ENCODE results near the gene TRAF5.
"Not testable (repeated sequence)": the region's sequence is repeated elsewhere in the genome, so short reads cannot be mapped to it uniquely, and the experiment has no call there.

Gene TRAF5

DNA sequence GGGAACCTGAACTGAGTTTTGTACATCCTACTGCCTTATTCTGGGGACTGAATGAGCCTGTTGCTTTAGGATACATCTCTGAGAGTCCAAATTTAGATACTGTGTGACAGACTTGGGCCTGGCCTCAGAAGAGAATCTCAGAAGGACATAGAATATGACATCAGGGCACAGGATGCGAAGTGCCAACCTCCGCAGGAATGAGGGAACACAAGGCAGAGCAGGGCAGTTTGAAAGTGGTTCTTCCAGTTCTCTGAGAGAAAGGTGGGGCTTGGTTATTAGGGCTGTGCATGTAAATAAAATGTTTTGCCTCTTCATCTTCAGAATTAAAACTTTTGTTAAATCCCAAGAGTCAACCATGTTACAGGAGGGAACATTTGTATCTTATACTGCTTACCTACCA, 23.1 kb downstream of the TRAF5 start:
- no peak for DNase-seq

DNA sequence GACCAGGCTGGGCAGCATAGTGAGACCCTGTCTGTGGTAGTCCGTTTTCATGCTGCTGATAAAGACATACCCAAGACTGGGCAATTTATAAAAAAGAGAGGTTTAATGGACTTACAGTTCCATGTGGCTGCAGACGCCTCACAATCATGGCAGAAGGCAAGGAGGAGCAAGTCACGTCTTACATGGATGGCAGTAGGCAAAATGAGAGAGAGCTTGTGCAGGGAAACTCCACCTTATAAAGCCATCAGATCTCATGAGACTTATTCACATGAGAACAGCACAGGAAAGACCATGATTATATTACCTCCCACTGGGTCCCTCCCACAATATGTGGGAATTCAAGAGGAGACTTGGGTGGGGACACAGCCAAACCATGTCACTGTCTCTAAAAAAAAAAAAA, 25.4 kb downstream of the TRAF5 start:
- not testable (repeated sequence) for DNase-seq

DNA sequence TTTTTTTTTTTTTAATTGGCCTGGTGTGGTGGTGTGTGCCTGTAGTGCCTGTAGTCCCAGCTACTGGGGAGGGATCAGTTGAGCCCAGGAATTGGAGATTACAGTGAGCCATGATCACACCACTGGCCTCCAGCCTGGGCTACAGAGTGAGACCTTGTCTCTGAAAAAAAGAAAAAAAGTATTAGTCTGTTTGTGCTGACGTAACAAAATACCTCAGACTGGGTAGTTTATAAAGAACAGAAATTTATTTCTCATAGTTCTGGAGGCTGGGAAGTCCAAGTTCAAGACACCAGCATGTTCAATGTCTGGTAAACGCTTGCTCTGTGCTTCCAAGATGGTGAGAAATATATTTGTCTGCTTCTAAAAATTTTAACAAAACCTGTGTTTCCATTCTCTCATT, 25.8 kb downstream of the TRAF5 start:
- DNase-seq, result no peak

DNA sequence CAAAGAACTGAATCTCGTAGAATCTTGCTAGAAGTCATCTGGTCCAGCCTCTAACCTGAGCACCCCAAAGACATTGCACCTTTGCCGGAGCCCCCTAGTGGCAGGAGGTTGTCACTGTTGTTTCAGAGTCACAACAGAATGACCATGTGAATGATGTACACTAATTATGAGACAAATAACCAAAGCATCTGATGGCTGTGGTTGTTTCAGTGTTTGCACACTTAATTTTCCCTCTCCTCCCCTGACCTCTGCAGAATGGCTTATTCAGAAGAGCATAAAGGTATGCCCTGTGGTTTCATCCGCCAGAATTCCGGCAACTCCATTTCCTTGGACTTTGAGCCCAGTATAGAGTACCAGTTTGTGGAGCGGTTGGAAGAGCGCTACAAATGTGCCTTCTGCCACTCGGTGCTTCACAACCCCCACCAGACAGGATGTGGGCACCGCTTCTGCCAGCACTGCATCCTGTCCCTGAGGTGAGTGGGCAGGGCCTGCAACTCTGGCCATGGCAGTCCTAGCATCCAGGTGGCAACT, 26.4 kb downstream of the TRAF5 start:
- DNase-seq, result no peak

DNA sequence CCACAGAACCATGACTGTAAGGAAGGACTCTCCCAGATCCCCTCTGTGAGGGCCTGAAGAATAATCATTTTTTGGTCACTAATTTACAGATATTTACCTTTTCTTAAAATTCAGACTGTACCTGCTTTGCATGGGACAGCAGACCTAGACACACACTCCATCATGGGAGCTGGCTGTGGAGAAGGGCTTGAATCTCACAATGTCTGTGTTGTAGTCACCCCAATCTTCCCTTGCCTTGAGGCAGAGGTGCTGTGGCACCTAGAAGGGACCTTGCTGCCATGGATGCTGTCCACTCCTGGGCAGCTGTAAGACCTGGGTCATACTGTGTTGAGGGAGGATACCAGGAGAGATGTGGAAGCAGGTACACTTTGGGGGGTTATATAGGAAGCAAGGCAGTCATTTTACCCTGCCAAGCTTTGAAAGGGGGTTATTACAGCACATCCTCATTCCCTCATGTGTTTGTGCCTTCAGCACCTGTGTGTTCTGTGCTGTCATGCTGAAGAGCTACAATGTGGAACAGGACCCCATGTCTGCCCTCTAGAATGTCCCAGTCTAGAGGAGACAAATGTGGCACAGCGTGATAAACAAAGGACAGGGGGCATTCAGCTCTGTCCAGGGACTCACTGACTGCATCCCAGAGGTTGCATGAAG, 27.1 kb downstream of the TRAF5 start:
- no peak for DNase-seq

DNA sequence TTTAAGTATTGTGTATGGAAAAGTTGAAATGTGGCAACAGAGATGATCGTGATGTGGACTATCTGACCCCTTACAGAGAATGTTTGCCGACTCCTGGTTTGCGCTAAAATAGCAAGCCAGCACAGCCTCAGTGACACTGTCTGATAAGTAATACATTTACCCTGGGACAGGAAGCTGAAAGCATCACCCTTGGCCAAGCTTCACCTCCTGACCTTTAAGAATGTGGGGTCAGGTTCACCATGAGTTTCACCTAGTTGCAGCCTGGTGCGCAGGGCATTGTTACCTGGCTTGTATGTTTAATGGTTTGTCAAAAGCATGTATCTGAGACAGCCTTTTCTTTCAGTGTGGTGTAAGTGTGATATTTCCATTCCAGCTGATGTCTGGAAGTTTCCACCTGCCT, 29.2 kb downstream of the TRAF5 start:
- DNase-seq, result no peak

DNA sequence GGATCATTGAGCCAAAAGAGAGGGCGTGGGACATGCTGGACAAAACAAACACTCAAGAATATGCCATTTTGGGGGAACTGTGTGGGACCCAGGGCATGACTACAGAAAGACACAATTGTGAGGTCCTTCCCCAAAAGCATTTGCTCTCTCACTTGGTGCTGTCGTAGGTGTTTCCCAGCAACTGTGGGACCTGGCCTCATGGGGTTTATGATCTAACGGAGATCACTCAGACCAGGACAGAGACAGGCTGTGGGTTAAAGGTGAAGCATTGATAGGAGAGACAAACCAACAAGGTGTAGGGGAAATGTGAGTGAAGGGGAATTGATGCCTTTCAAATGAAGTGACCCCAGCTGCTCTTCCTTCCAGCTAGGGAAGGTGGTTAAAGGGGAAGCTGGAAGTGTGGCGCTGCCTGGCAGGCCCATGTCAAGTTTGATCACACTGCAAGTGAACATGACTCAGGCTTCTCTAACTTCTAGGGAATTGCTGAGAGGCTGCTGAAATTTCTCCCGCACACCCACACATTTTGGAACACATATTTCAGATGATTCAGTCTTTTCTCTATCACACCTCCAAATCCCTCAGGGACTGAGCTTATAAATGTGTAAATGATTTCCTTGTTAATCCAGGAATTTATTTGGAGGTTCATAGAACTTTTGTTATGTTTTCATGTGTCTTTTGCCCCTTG, 30.2 kb downstream of the TRAF5 start:
- DNase-seq, result no peak

DNA sequence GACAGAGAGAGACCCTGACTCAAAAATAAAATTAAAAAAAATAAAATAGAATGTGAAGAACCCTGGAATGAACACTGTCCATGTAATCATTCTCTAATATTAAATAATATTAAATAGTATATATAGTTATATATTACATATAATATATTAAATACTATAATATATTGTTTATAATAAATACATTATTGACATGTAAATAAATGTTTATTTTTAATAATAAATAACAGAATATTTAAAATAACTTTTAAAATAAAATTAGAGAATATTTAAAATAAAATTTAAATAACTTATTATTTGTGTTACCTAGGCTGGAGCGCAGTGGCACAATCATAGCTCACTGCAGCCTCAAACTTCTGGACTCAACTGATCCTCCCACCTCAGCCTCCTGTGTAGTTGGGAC, 32.1 kb downstream of the TRAF5 start:
- no peak for DNase-seq

DNA sequence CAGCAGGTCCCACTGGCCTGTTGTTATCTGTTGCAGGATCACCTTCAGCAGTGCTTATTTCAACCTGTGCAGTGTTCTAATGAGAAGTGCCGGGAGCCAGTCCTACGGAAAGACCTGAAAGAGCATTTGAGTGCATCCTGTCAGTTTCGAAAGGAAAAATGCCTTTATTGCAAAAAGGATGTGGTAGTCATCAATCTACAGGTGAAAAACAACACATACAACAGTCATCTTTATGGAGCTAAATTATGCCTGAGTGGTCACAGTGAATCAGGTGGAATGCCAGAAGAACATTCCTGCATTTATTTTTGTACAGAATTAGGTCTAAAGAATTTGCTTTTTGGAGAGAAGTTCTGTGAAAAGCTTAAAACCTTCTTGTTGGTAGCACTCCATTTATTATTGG, 33.2 kb downstream of the TRAF5 start:
- DNase-seq, result no peak

DNA sequence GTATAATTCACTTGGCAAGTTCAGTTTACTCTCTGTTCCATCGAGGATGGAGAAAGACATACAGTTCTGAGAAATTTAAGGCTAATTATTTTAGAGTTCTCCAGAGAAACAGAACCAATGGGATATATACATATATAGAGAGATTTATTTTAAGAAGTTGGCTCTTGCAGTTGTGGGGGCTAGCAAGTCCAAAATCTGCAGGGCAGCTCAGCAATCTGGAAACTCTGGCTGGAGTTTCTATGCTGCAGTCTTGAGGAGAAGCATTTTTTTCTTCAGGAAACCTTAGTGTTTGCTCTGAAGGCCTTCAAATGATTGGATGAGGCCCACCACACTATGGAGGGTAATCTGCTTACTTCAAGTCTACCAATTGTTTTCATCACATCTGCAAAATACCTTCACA, 34.6 kb downstream of the TRAF5 start:
- no peak for DNase-seq

DNA sequence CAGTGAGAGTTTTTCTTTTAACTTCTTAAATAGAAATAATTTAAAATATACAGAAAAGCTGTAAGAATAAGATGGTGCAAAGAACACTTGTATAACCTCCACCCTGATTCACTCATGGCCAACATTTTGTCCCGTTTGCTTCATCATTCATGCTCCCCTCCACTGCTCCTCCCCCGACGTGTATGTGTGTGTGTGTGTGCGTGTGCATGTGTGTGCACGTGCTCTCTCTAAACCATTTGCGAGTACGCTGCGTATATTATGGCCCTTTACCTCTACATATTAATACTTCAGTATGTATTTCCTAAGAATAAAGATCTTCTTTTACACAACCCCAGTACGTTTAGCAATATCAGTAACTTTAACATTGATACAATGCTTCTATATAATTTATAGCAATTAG, 43.0 kb downstream of the TRAF5 start:
- no peak for DNase-seq

DNA sequence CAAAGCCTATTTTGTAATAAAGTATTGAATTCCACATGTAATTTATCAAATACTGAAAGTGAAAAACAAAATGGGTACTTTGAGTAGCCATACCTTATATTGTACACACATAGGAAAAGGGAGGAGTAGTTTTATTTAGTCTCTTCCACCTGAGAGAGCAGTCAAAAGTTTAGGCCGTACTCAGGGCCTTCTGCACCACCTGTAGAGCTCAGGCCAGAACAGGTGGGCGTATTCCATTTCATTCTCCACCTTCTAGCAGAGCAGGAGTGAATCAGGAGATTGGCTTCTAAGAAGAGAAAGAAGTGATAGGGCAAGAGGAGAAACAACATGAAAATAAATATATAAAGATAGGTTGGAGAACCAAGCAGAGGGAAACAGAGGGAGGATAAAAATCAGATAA, 44.0 kb downstream of the TRAF5 start:
- DNase-seq, result no peak

DNA sequence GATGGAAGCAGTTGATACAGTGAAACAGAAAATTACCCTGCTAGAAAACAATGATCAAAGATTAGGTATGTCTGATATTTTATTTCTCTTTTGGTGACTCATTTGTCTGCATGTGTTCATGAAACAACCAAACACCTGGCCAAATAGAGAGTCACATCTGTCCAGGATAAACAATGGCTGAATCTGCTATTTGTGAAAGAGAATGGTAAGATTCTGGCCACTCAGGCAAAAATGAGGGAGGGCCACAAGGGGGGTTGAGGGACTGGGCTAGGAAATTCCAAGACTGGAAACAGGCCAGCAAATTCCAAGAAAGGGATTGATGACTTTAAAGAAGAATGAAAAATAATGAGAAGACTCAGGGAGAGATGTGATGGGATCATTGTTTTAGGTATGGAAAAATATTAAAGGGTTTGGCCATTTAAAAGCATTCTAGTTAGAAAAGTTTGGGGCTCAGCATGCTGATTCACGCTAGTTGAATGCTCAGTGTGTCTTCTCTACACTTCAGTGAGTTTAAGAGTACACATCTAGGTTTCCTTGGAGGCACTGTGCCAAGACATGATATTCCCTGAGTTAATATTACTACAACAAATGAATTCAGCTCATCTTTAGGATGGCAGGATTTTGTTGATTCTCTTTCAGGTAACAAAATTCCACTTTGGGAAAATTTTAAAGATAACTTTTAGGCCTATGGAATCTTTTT, 44.9 kb downstream of the TRAF5 start:
- no peak for DNase-seq

DNA sequence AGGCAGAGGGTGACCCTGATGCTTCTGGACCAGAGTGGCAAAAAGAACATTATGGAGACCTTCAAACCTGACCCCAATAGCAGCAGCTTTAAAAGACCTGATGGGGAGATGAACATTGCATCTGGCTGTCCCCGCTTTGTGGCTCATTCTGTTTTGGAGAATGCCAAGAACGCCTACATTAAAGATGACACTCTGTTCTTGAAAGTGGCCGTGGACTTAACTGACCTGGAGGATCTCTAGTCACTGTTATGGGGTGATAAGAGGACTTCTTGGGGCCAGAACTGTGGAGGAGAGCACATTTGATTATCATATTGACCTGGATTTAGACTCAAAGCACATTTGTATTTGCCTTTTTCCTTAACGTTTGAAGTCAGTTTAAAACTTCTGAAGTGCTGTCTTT, 45.8 kb downstream of the TRAF5 start:
- DNase-seq, result no peak

DNA sequence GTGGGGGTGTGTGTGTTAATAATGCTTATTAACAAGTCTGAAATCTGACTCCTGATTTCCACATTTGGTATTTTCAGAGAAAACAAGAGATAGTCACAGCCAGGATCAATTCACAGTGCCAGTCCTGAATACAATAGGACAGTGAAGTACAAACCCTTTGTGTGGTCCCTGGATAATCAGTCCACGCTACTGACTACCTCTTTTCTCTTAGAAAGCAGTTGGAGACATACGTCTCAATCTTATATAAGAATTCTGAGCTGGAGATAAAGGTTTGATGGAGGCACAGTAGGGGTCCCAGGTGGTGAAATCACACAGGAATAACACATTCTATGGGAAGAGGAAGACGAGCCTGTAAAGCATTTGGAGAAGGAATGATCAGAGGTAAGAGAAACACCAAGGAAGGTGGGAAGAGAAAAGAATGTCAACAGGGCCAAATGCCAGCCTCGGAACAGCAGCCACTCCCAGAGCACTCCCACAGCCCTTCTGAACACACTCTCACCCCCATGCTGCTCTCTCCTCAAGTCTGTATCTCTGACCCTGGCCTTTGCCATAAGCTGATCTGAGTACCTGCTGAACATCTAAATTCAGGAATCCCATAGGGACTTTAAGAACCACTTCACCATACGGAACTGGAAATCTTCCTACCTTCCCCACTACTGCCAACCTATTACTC, 48.6 kb downstream of the TRAF5 start:
- no peak for DNase-seq

DNA sequence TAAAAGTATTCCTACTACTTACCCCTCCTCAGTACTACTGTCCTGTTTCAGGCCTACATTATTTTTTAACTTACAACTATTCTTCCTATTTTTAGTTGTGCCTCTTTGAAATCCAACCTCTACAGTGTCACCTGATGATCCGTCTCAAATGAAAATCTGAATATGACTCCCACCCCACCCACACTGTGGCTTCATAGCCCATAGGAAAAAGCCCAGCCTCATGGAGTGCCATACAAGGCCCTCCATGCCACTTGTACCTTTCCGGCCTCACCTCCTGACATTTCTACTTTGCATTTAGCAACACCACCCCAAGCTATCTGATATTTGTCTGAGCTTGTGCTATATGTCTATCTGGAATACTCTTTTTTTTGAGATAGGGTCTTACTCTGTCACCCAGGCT, 49.3 kb downstream of the TRAF5 start:
- no peak for DNase-seq

DNA sequence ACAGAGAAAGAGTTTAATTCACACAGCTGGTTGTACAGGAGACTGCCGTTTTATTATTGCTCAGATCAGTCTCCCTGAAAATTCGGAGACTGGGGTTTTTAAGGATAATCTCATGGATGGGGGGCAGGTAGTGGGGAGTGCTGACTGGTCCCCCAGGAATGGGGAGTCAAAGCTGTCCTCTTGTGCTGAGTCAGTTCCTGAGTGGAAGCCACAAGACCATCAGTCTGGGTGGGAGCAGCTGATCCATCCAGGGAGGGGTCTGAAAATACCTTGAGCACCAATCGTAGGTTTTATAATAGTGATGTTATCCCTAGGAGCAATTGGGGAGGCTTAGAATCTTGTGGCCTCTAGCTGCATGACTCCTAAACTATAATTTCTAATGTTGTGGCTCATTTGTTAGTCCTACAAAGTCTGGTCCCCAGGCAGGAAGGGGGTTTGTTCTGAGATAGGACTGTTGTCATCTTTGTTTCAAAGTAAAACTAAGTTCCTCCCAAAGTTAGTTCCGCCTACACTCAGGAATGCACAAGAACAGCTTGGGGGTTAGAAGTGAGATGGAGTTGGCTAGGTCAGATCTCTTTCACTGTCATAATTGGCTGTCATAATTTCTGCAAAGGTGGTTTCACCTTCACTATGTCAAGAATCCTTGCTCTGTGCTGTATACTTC, 50.3 kb downstream of the TRAF5 start:
- no peak for DNase-seq

DNA sequence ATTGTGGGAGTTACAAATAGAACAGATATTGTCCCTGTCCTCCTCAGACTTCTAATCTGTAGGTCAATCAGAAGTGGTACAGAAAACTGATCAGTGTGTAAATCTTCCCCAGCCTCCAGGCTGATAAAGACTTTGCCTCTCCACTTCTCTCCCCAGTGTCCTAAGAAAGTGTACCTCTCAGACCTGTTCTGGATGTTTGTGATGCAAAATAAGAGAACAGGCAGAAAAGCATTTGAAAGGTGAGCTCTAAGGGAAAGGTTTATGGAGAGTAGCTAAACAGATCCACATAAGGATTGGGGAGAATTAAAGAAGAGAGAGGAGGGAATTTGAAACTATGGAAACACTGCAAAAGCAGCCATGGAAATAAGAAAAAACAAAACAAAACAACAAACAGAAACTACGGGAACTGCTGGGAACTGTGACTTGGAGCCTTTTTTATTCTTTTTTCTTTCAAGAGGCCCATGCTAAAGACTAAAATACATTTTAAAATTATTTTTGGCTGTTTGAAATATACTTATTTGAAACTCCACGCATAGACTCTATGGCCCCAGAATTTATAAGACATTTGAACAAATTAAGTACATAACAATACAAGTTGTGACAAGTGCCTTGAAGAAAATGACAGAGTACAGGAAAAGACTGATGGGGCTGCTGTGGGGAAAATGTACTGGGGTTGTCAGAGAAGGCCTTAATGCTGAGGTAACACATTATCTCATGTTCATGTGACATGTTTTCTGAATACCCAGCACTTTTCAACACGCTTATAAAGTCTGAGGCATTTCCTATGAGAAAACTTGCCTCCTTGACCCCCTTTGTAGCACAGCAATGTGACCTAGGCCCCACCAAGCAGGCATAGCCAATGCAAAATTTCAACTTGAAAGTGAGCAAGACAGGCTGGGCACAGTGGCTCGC, 51.2 kb downstream of the TRAF5 start:
- DNase-seq, result no peak

DNA sequence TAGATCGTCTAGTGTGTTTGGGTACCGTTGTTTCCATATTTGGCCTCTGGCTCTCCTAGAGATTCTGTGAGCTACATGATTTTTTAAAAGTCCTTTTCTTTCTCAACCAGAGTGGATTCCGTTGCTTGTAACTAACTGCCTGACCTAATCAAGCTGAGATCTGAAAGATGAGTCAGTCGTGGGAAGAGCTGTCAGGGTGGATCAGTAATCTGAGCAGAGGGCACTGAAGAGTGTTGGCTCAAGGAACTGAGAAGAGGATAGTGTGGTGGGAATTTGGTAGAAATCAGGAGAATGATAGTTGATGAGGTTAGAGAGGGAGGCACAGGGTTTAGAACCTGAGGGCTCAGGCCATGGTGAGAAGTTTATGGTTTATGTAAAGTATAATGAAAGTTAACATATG, 52.2 kb downstream of the TRAF5 start:
- DNase-seq, result no peak

DNA sequence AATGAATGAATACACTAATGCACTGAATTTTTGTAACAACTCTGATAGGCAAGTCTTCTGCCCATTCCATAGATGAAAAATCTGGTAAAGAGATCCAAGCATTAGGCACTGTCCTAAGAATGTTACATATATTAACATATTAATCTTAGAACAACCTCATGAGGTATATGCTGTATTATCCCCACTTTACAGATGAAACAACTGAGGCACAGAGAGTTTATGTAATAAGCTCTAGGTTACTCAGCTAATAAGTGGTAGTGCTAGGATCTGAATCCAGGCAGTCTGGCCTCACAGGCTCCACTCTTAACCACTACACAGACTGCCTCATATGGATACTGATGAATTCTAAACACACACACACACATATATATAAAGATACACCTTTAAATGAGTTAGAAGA, 52.8 kb downstream of the TRAF5 start:
- DNase-seq, result no peak

DNA sequence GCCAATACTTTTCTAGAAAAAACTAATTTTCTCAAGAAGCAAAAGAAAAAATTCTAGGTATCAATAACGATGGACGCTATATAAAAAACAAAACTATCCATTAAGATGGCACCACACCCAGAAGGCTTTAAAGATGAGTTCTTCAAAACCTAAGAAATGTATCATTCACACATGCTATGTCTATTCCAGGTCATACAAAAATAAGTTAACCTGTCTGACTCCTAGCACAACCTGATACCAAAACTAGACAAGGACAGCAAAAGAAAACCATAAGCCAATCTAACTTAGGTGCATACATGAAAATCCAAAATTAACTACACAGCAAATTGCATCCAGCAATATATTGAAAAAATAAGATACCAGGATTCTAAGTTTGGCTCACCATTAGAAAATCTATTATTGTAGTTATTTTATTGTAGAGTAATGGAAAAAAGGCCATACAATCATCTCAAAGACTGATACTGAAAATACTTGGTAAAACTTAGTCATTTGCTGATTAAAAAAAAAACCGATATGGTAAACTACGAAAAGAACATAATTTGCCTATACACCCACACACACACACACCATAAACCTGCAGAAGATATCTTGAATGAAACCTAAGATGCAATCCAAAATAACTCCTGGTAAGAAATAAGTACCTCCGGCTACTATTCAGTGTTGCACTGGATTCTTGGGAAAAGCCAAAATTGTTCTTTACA, 55.0 kb downstream of the TRAF5 start:
- DNase-seq, result no peak
